ENCODE results near the gene CDK15. TPM values are rescaled to one million over a fixed set of nuclear protein-coding genes. Genes with fewer than 3 reads are reported as not detected.

Gene CDK15
- total RNA-seq, 1 donor from 2014 or later = 0.21 TPM

- TF ChIP-seq CTCF (IDR thresholded peaks at IDR 0.05; ENCODE audit: insufficient read depth, low read length, poor library complexity, severe bottlenecking) = no peak
- Histone ChIP-seq H3K27me3 (ENCODE audit: control insufficient read depth, insufficient read depth, low read length) (no peaks in the 10 kb centered on the region), H3K36me3 (ENCODE audit: control insufficient read depth, insufficient read depth, low read length) (peaks cover 2% of the 10 kb centered on the region), H3K4me3 (ENCODE audit: low read depth, low read length) (no peak overlapping the region)
- DNase-seq (ENCODE audit: low read depth) = no peak
These were observed 40.5 kb upstream of the CDK15 start for GRCh38 chr2:201765799-201766198.

- no peak overlapping the region for H3K4me3 ChIP-seq (ENCODE audit: low read depth, low read length)
- H3K36me3 ChIP-seq (ENCODE audit: control insufficient read depth, insufficient read depth, low read length) = no peaks in the 10 kb centered on the region
- DNase-seq (ENCODE audit: low read depth) = no peak
- H3K27me3 ChIP-seq (ENCODE audit: control insufficient read depth, insufficient read depth, low read length) = no peaks in the 10 kb centered on the region
- TF ChIP-seq CTCF (IDR thresholded peaks at IDR 0.05; ENCODE audit: insufficient read depth, low read length, poor library complexity, severe bottlenecking) = no peak
These were observed 37.4 kb upstream of the CDK15 start for GRCh38 chr2:201768918-201769317.

GRCh38 chr2:201769666-201770373 lies 36.5 kb upstream of the CDK15 start:
- no peaks in the 10 kb centered on the region for H3K27me3 ChIP-seq (ENCODE audit: control insufficient read depth, insufficient read depth, low read length)
- H3K36me3 ChIP-seq (ENCODE audit: control insufficient read depth, insufficient read depth, low read length) = no peaks in the 10 kb centered on the region
- DNase-seq (ENCODE audit: low read depth) = no peak
- no peak for TF ChIP-seq CTCF (IDR thresholded peaks at IDR 0.05; ENCODE audit: insufficient read depth, low read length, poor library complexity, severe bottlenecking)
- no peak overlapping the region for H3K4me3 ChIP-seq (ENCODE audit: low read depth, low read length)

GRCh38 chr2:201773990-201774389 lies 32.3 kb upstream of the CDK15 start:
- H3K36me3 ChIP-seq (ENCODE audit: control insufficient read depth, insufficient read depth, low read length) = no peaks in the 10 kb centered on the region
- TF ChIP-seq CTCF (IDR thresholded peaks at IDR 0.05; ENCODE audit: insufficient read depth, low read length, poor library complexity, severe bottlenecking) = no peak
- H3K27me3 ChIP-seq (ENCODE audit: control insufficient read depth, insufficient read depth, low read length) = no peaks in the 10 kb centered on the region
- H3K4me3 ChIP-seq (ENCODE audit: low read depth, low read length) = no peak overlapping the region
- no peak for DNase-seq (ENCODE audit: low read depth)

GRCh38 chr2:201774546-201774945 lies 31.8 kb upstream of the CDK15 start:
- no peaks in the 10 kb centered on the region for H3K36me3 ChIP-seq (ENCODE audit: control insufficient read depth, insufficient read depth, low read length)
- H3K4me3 ChIP-seq (ENCODE audit: low read depth, low read length) = no peak overlapping the region
- DNase-seq (ENCODE audit: low read depth) = no peak
- no peaks in the 10 kb centered on the region for H3K27me3 ChIP-seq (ENCODE audit: control insufficient read depth, insufficient read depth, low read length)
- TF ChIP-seq CTCF (IDR thresholded peaks at IDR 0.05; ENCODE audit: insufficient read depth, low read length, poor library complexity, severe bottlenecking) = no peak

- Histone ChIP-seq H3K4me3 (ENCODE audit: low read depth, low read length) (no peak overlapping the region), H3K27me3 (ENCODE audit: control insufficient read depth, insufficient read depth, low read length) (no peaks in the 10 kb centered on the region)
- no peak for TF ChIP-seq CTCF (IDR thresholded peaks at IDR 0.05; ENCODE audit: insufficient read depth, low read length, poor library complexity, severe bottlenecking)
These were observed 31.0 kb upstream of the CDK15 start for GRCh38 chr2:201775326-201775725.

More at GRCh38 chr2:201775326-201775725, 31.0 kb upstream of the CDK15 start:
- no peak for DNase-seq (ENCODE audit: low read depth)
- no peaks in the 10 kb centered on the region for H3K36me3 ChIP-seq (ENCODE audit: control insufficient read depth, insufficient read depth, low read length)

Data from kidney epithelial cell (primary cell).